ENCODE measurements around the gene NUP214. TPM values are rescaled to one million over a fixed set of nuclear protein-coding genes. Genes with fewer than 3 reads are reported as not detected.

The NUP214 gene
- total RNA-seq, 1 donor from 2014 or later, result 51.5 TPM

- Mint-ChIP-seq H3K4me1 (ENCODE audit: unreplicated experiment) (peaks cover 27% of the 10 kb centered on the region), H3K9me3 (ENCODE audit: unreplicated experiment) (no peaks in the 10 kb centered on the region), H3K36me3 (ENCODE audit: unreplicated experiment) (peaks cover 6% of the 10 kb centered on the region), H3K27me3 (ENCODE audit: unreplicated experiment) (no peaks in the 10 kb centered on the region), H3K27ac (ENCODE audit: unreplicated experiment) (no peak overlapping the region), H3K4me3 (ENCODE audit: unreplicated experiment) (no peak overlapping the region)
- TF ChIP-seq CTCF (IDR thresholded peaks at IDR 0.05), result no peak
- no peak for DNase-seq (ENCODE audit: extremely low spot score, unreplicated experiment)
Observed at GRCh38 chr9:131116281-131117120, 8.9 kb upstream of the NUP214 start.

DNA sequence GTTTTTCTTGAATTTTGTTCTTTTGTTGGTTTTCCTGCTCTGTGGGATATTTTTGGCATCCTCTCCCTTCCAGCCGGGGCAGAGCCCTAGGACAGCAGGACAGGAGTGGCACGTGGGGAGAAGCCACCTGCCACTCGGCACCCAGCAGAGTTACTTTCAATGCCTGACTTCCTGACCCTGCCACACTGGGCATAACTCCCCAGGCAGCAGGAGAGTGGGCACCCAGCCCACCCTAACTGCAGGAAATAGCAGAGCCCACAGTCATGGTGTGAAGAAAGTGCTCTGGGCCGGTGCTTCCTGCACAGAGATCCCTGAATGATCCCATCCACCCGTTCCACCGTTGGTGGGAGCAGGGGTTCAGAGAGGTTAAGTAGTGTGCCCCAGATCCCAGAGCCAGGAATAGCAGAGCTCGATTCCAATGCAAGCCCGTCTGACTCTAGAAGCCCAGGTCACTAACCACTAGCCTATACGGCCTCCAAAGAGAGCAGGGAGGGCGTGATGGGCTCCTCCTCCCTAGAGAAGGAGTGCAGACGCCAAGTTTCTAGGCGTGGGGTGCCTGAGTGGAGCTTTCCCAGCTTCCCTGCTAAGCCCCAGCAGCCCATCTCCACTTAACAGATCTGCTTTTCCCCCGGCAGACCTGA is 8.1 kb upstream of the NUP214 start:
- no peak for DNase-seq (ENCODE audit: extremely low spot score, unreplicated experiment)
- H3K27me3 Mint-ChIP-seq (ENCODE audit: unreplicated experiment), result no peaks in the 10 kb centered on the region

DNA sequence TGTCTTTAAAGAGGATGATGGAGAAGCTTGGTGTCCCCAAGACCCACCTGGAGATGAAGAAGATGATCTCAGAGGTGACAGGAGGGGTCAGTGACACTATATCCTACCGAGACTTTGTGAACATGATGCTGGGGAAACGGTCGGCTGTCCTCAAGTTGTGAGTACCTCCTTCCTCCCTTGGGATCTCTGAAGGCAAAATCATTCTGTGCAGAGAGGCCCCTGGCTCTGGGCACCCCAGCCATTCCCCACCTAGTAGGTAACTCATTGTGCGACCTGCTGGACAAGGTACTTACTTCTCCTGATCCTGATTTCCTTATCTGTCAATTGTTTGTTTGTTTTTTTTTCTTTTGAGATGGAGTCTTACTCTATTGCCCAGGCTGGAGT is 7.6 kb upstream of the NUP214 start:
- no peak for TF ChIP-seq CTCF (IDR thresholded peaks at IDR 0.05)
- H3K27ac Mint-ChIP-seq (ENCODE audit: unreplicated experiment), result no peak overlapping the region
- no peaks in the 10 kb centered on the region for H3K27me3 Mint-ChIP-seq (ENCODE audit: unreplicated experiment)
- peaks cover 6% of the 10 kb centered on the region for H3K36me3 Mint-ChIP-seq (ENCODE audit: unreplicated experiment)
- no peak overlapping the region for H3K4me3 Mint-ChIP-seq (ENCODE audit: unreplicated experiment)
- no peak for DNase-seq (ENCODE audit: extremely low spot score, unreplicated experiment)
- H3K9me3 Mint-ChIP-seq (ENCODE audit: unreplicated experiment), result no peaks in the 10 kb centered on the region
- peaks cover 23% of the 10 kb centered on the region for H3K4me1 Mint-ChIP-seq (ENCODE audit: unreplicated experiment)

More for the DNA sequence above, 8.1 kb upstream of the NUP214 start:
- no peak overlapping the region for H3K27ac Mint-ChIP-seq (ENCODE audit: unreplicated experiment)
- no peak for TF ChIP-seq CTCF (IDR thresholded peaks at IDR 0.05)
- H3K4me3 Mint-ChIP-seq (ENCODE audit: unreplicated experiment), result no peak overlapping the region
- peaks cover 27% of the 10 kb centered on the region for H3K4me1 Mint-ChIP-seq (ENCODE audit: unreplicated experiment)
- H3K36me3 Mint-ChIP-seq (ENCODE audit: unreplicated experiment), result peaks cover 6% of the 10 kb centered on the region
- no peaks in the 10 kb centered on the region for H3K9me3 Mint-ChIP-seq (ENCODE audit: unreplicated experiment)

DNA sequence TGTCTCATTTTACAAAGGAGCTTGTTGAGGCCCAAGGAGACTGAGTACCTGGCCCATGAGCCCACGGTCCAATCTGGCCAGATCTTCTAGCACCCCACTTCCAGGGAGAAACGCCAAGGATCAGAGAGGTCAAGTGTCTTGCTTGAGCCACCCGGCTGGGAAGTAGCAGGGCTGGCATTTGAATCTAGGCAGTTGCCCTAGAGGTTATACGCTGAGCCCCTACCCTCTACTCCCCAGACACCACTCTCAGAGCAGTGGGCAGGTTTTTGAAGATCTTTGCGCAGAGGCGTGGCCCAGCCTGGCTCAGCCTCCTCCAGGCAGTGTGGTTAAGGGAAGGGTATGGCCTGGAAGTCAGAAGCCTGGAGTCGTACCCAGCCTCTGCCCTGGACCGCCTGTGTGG is 5.8 kb upstream of the NUP214 start:
- no peak for DNase-seq (ENCODE audit: extremely low spot score, unreplicated experiment)

More for the DNA sequence above, 5.8 kb upstream of the NUP214 start:
- Mint-ChIP-seq H3K36me3 (ENCODE audit: unreplicated experiment) (peaks cover 4% of the 10 kb centered on the region), H3K27me3 (ENCODE audit: unreplicated experiment) (no peaks in the 10 kb centered on the region), H3K4me3 (ENCODE audit: unreplicated experiment) (no peak overlapping the region), H3K4me1 (ENCODE audit: unreplicated experiment) (peaks cover 12% of the 10 kb centered on the region), H3K9me3 (ENCODE audit: unreplicated experiment) (no peaks in the 10 kb centered on the region), H3K27ac (ENCODE audit: unreplicated experiment) (no peak overlapping the region)
- no peak for TF ChIP-seq CTCF (IDR thresholded peaks at IDR 0.05)

Data from osteocyte (in vitro differentiated cells).